RPMI8226 (cell line): ENCODE data around the gene PPP6R3.

Source experiments
- DNase-seq: peaks from one replicate; pipeline ENCODE4 v3.0.0-alpha.2; 2015

Gene PPP6R3

GRCh38 chr11:68497761-68498160 lies 37.2 kb downstream of the PPP6R3 start:
- DNase-seq: no peak

GRCh38 chr11:68498321-68498720 lies 37.8 kb downstream of the PPP6R3 start:
- DNase-seq: no peak

- no peak for DNase-seq
Observed at GRCh38 chr11:68498903-68499883, 38.6 kb downstream of the PPP6R3 start.

- no peak for DNase-seq
Observed at GRCh38 chr11:68500206-68500605, 39.7 kb downstream of the PPP6R3 start.

GRCh38 chr11:68501813-68502212 lies 41.3 kb downstream of the PPP6R3 start:
- DNase-seq: no peak

- no peak for DNase-seq
Observed at GRCh38 chr11:68503251-68503687, 42.7 kb downstream of the PPP6R3 start.

GRCh38 chr11:68503792-68504191 lies 43.2 kb downstream of the PPP6R3 start:
- no peak for DNase-seq

- no peak for DNase-seq
Observed at GRCh38 chr11:68504432-68505066, 44.0 kb downstream of the PPP6R3 start.

- DNase-seq: no peak
Observed at GRCh38 chr11:68505596-68505995, 45.0 kb downstream of the PPP6R3 start.

GRCh38 chr11:68506908-68507307 lies 46.4 kb downstream of the PPP6R3 start:
- no peak for DNase-seq

GRCh38 chr11:68508425-68508824 lies 47.9 kb downstream of the PPP6R3 start:
- no peak for DNase-seq

- DNase-seq: no peak
Observed at GRCh38 chr11:68509066-68509465, 48.5 kb downstream of the PPP6R3 start.

GRCh38 chr11:68513930-68514487 lies 53.5 kb downstream of the PPP6R3 start:
- no peak for DNase-seq

GRCh38 chr11:68517121-68517741 lies 56.7 kb downstream of the PPP6R3 start:
- no peak for DNase-seq

GRCh38 chr11:68518191-68518590 lies 57.6 kb downstream of the PPP6R3 start:
- no peak for DNase-seq

- DNase-seq: no peak
Observed at GRCh38 chr11:68521969-68522652, 61.6 kb downstream of the PPP6R3 start.

GRCh38 chr11:68523033-68523432 lies 62.5 kb downstream of the PPP6R3 start:
- DNase-seq: no peak

- DNase-seq: no peak
Observed at GRCh38 chr11:68523743-68524142, 63.2 kb downstream of the PPP6R3 start.

GRCh38 chr11:68524213-68524612 lies 63.7 kb downstream of the PPP6R3 start:
- DNase-seq: no peak

GRCh38 chr11:68524681-68525080 lies 64.1 kb downstream of the PPP6R3 start:
- no peak for DNase-seq

GRCh38 chr11:68525336-68525735 lies 64.8 kb downstream of the PPP6R3 start:
- no peak for DNase-seq

GRCh38 chr11:68525930-68526329 lies 65.4 kb downstream of the PPP6R3 start:
- no peak for DNase-seq

GRCh38 chr11:68527585-68527984 lies 67.0 kb downstream of the PPP6R3 start:
- no peak for DNase-seq
